ENCODE measurements around the gene DHX9.
"Not testable (repeated sequence)": the region's sequence is repeated elsewhere in the genome, so short reads cannot be mapped to it uniquely, and the experiment has no call there.

DHX9 gene

GRCh38 chr1:182888736-182889531 lies 49.8 kb downstream of the DHX9 start:
- Histone ChIP-seq H3K9me3 (ENCODE audit: control insufficient read depth, insufficient read depth, low read length) (no peaks in the 10 kb centered on the region), H3K9ac (ENCODE audit: low read depth, low read length) (no peak overlapping the region), H3K4me1 (ENCODE audit: insufficient read depth, low read length) (no peaks in the 10 kb centered on the region), H3K36me3 (ENCODE audit: insufficient read depth, low read length) (peaks cover 17% of the 10 kb centered on the region)

- Histone ChIP-seq H3K9me3 (ENCODE audit: control insufficient read depth, insufficient read depth, low read length) (no peaks in the 10 kb centered on the region), H3K36me3 (ENCODE audit: insufficient read depth, low read length) (peaks cover 7% of the 10 kb centered on the region; the same call in 1 of the 2 replicates), H3K4me1 (ENCODE audit: insufficient read depth, low read length) (no peaks in the 10 kb centered on the region)
Observed at GRCh38 chr1:182889997-182890396, 50.9 kb downstream of the DHX9 start.

GRCh38 chr1:182890927-182891610 lies 51.9 kb downstream of the DHX9 start:
- no peak overlapping the region for H3K9ac ChIP-seq (ENCODE audit: low read depth, low read length)
- H3K9me3 ChIP-seq (ENCODE audit: control insufficient read depth, insufficient read depth, low read length) = no peaks in the 10 kb centered on the region
- H3K36me3 ChIP-seq (ENCODE audit: insufficient read depth, low read length) = 0 out of 2 replicates have a peak, but pooled peaks cover 2% of the 10 kb centered on the region
- no peaks in the 10 kb centered on the region for H3K4me1 ChIP-seq (ENCODE audit: insufficient read depth, low read length)

More at GRCh38 chr1:182889997-182890396, 50.9 kb downstream of the DHX9 start:
- no peak overlapping the region for H3K9ac ChIP-seq (ENCODE audit: low read depth, low read length)

DNA sequence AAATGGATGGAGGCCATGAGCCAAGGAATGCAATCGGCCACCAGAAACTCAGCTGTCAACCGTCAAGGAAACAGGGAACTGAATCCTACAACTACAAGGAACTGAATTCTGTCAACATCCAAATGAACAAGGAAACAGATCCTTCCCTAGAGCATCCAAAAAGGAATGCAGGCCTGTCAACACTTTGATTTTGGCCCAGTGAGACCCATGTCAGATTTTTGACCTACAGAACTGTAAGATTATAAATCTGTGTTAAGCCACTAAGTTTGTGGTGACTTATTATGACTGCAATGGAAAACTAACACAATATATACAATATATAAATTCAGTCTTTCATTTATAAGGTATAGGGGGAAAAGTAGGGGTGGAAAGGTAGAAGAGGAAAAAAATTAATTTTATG lies 58.5 kb downstream of the DHX9 start:
- Histone ChIP-seq H3K36me3 (ENCODE audit: insufficient read depth, low read length) (no peaks in the 10 kb centered on the region), H3K4me1 (ENCODE audit: insufficient read depth, low read length) (no peaks in the 10 kb centered on the region), H3K9ac (ENCODE audit: low read depth, low read length) (no peak overlapping the region), H3K9me3 (ENCODE audit: control insufficient read depth, insufficient read depth, low read length) (no peaks in the 10 kb centered on the region)

DNA sequence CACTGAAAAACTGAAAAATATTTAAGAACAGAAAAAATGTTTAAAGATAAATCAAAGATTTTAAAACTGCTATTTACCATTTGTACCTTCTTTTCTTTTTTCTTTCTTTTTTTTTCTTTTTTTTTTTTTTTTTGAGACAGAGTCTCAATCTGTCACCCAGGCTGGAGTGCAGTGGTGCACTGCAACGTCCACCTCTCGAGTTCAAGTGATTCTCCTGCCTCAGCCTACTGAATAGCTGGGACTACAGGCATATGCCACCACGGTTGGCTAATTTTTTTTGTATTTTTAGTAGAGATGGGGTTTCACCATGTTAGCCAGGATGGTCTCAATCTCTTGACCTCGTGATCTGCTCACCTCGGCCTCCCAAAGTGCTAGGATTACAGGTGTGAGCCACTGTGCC lies 62.8 kb downstream of the DHX9 start:
- not testable (repeated sequence) for H3K9ac ChIP-seq (ENCODE audit: low read depth, low read length); H3K4me1 ChIP-seq (ENCODE audit: insufficient read depth, low read length); H3K36me3 ChIP-seq (ENCODE audit: insufficient read depth, low read length); H3K9me3 ChIP-seq (ENCODE audit: control insufficient read depth, insufficient read depth, low read length)

GRCh38 chr1:182905321-182905720 lies 66.2 kb downstream of the DHX9 start:
- no peak overlapping the region for H3K9ac ChIP-seq (ENCODE audit: low read depth, low read length)
- H3K9me3 ChIP-seq (ENCODE audit: control insufficient read depth, insufficient read depth, low read length) = no peaks in the 10 kb centered on the region
- H3K36me3 ChIP-seq (ENCODE audit: insufficient read depth, low read length) = no peaks in the 10 kb centered on the region
- H3K4me1 ChIP-seq (ENCODE audit: insufficient read depth, low read length) = peaks cover 6% of the 10 kb centered on the region; the same call in 1 of the 2 replicates

- Histone ChIP-seq H3K9ac (ENCODE audit: low read depth, low read length) (no peak overlapping the region), H3K9me3 (ENCODE audit: control insufficient read depth, insufficient read depth, low read length) (peaks cover 5% of the 10 kb centered on the region), H3K36me3 (ENCODE audit: insufficient read depth, low read length) (no peaks in the 10 kb centered on the region), H3K4me1 (ENCODE audit: insufficient read depth, low read length) (peaks cover 9% of the 10 kb centered on the region; the same call in 1 of the 2 replicates)
Observed at GRCh38 chr1:182909578-182909977, 70.4 kb downstream of the DHX9 start.

DNA sequence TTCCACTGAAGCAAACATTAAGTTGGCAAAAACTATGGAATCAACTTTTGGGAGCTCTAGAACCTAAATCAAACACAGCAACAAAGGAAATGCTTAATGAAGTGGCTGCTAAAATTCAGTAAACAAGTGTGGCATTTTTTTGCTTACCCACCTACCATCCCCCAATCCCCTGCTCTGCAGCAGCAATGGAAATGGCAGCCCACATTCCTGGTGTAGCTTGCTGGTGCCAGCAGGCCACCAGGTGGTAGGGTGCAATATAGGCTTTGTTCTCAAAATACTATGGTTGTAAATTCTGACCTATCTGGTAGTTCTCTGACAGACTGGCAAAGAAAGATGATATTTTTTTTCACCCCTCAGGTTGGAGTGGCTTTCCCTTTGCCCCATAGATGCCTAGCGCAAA lies 71.0 kb downstream of the DHX9 start:
- peaks cover 5% of the 10 kb centered on the region for H3K9me3 ChIP-seq (ENCODE audit: control insufficient read depth, insufficient read depth, low read length)
- no peak overlapping the region for H3K9ac ChIP-seq (ENCODE audit: low read depth, low read length)
- H3K4me1 ChIP-seq (ENCODE audit: insufficient read depth, low read length) = peaks cover 9% of the 10 kb centered on the region; the same call in 1 of the 2 replicates
- H3K36me3 ChIP-seq (ENCODE audit: insufficient read depth, low read length) = no peaks in the 10 kb centered on the region

DNA sequence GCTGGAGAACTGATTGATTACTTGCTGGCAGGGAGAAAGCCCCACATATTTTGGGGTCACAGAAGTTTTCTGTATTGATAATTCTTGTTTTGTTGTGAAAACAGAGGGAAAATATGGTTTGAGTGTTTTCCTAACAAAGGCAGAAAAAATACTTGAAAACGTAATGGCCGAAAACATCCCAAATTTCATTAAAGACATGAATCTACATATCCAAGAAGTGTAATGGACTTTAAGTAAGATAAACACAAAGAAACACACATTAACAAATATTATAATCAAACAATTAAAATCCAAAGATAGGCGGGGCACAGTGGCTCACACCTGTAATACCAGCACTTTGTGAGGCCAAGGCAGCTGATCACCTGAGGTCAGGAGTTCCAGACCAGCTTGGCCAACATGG lies 74.3 kb downstream of the DHX9 start:
- no peaks in the 10 kb centered on the region for H3K36me3 ChIP-seq (ENCODE audit: insufficient read depth, low read length)
- H3K9me3 ChIP-seq (ENCODE audit: control insufficient read depth, insufficient read depth, low read length) = peaks cover 5% of the 10 kb centered on the region
- no peak overlapping the region for H3K9ac ChIP-seq (ENCODE audit: low read depth, low read length)
- H3K4me1 ChIP-seq (ENCODE audit: insufficient read depth, low read length) = peaks cover 9% of the 10 kb centered on the region; the same call in 1 of the 2 replicates

- H3K9ac ChIP-seq (ENCODE audit: low read depth, low read length) = no peak overlapping the region
- no peaks in the 10 kb centered on the region for H3K36me3 ChIP-seq (ENCODE audit: insufficient read depth, low read length)
- H3K4me1 ChIP-seq (ENCODE audit: insufficient read depth, low read length) = no peaks in the 10 kb centered on the region
- no peaks in the 10 kb centered on the region; the same call in 1 of the 2 replicates for H3K9me3 ChIP-seq (ENCODE audit: control insufficient read depth, insufficient read depth, low read length)
Observed at GRCh38 chr1:182917378-182917777, 78.2 kb downstream of the DHX9 start.

GRCh38 chr1:182925661-182926060 lies 86.5 kb downstream of the DHX9 start:
- Histone ChIP-seq H3K4me1 (ENCODE audit: insufficient read depth, low read length) (no peaks in the 10 kb centered on the region), H3K9ac (ENCODE audit: low read depth, low read length) (no peak overlapping the region), H3K9me3 (ENCODE audit: control insufficient read depth, insufficient read depth, low read length) (no peaks in the 10 kb centered on the region), H3K36me3 (ENCODE audit: insufficient read depth, low read length) (no peaks in the 10 kb centered on the region)

DNA sequence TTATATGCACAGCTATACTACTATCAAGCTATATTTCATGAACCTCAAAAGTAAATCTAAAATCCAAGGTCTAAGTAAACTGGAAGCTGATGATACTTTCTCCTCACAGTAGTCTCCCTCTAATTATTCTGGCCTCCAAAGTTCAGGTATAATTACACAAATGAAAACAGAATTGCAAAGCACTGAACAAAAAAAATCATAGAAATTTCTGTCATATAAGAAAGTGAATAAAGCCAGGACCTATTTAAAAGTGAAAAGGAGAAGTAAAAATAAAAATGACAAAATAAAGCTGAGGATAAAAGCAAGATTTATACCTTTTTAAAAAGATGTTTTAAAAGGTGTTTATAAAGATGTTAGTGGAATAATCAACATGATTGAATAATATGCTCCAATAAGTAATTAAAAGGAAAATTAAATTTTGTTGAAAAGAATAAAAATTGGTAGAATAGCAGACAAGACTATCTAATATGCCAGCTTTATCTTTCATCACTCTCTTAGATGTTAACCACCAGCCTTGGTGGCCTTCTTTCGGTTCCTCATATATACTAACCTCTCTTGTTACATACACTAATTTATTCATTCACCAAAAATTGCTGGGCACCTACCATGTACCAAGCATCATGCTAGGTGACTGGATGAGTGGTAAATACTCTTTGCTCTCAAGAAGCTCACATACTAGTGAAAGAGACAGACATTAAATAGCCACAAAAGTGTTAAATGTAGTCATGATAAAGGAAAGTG lies 88.7 kb downstream of the DHX9 start:
- H3K36me3 ChIP-seq (ENCODE audit: insufficient read depth, low read length) = no peaks in the 10 kb centered on the region
- no peak overlapping the region for H3K9ac ChIP-seq (ENCODE audit: low read depth, low read length)
- no peaks in the 10 kb centered on the region for H3K9me3 ChIP-seq (ENCODE audit: control insufficient read depth, insufficient read depth, low read length)
- no peaks in the 10 kb centered on the region for H3K4me1 ChIP-seq (ENCODE audit: insufficient read depth, low read length)

GRCh38 chr1:182930985-182931384 lies 91.8 kb downstream of the DHX9 start:
- Histone ChIP-seq H3K9me3 (ENCODE audit: control insufficient read depth, insufficient read depth, low read length) (no peaks in the 10 kb centered on the region), H3K4me1 (ENCODE audit: insufficient read depth, low read length) (no peaks in the 10 kb centered on the region), H3K9ac (ENCODE audit: low read depth, low read length) (no peak overlapping the region), H3K36me3 (ENCODE audit: insufficient read depth, low read length) (no peaks in the 10 kb centered on the region)

DNA sequence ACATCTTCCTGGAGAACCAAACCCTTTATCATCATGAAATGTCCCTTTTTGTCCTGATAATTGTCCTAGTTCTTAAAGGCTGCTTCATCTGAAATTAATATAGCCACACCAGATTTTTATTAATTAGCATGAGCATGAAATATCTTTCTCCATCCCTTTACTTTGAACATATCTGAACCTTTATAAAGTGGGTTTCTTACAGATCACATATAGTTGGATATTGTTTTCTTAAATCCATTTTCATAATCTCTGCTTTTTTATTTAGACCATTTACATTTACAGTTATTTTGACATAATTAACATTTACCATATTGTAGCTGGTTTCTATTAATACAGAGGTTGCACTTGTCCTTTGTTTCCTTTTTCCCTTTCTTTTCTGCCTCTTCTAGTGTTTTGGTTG lies 96.6 kb downstream of the DHX9 start:
- no peak overlapping the region for H3K9ac ChIP-seq (ENCODE audit: low read depth, low read length)
- no peaks in the 10 kb centered on the region for H3K9me3 ChIP-seq (ENCODE audit: control insufficient read depth, insufficient read depth, low read length)
- H3K4me1 ChIP-seq (ENCODE audit: insufficient read depth, low read length) = no peaks in the 10 kb centered on the region
- H3K36me3 ChIP-seq (ENCODE audit: insufficient read depth, low read length) = no peaks in the 10 kb centered on the region

Data from ES-I3 (cell line).